Epithelial cell of proximal tubule (primary cell): ENCODE measurements around the gene AP4M1. TPM values are rescaled to one million over a fixed set of nuclear protein-coding genes. Genes with fewer than 3 reads are reported as not detected.

Experiments
- DNase-seq: peaks from one replicate; pipeline ENCODE4 v3.0.0-alpha.2; 2011; ENCODE audit warnings: low read depth
- H3K4me3 ChIP-seq: 2 replicates; pipeline ENCODE4 v1.5.1; 2011; ENCODE audit warnings: low read depth, mild to moderate bottlenecking, low read length
- total RNA-seq: library from RNA; depleted of rRNA; stranded (reverse); fragments of >200 nt; gene quantifications from 2 replicates; pipeline ENCODE4 v1.2.3, GENCODE V29; 2015
- TF ChIP-seq, protein P1 (sequence below): conservative IDR thresholded peaks from 2 replicates; pipeline ENCODE4 v1.5.1; 2012; ENCODE audit warnings: low read depth, mild to moderate bottlenecking, low read length

Gene AP4M1
- total RNA-seq, 1 donor from 2014 or later: 11.5 TPM

GRCh38 chr7:100154651-100155491 is 53.4 kb downstream of the AP4M1 start:
- no peak overlapping the region for H3K4me3 ChIP-seq
- DNase-seq: no peak
- TF ChIP-seq, protein P1, sequence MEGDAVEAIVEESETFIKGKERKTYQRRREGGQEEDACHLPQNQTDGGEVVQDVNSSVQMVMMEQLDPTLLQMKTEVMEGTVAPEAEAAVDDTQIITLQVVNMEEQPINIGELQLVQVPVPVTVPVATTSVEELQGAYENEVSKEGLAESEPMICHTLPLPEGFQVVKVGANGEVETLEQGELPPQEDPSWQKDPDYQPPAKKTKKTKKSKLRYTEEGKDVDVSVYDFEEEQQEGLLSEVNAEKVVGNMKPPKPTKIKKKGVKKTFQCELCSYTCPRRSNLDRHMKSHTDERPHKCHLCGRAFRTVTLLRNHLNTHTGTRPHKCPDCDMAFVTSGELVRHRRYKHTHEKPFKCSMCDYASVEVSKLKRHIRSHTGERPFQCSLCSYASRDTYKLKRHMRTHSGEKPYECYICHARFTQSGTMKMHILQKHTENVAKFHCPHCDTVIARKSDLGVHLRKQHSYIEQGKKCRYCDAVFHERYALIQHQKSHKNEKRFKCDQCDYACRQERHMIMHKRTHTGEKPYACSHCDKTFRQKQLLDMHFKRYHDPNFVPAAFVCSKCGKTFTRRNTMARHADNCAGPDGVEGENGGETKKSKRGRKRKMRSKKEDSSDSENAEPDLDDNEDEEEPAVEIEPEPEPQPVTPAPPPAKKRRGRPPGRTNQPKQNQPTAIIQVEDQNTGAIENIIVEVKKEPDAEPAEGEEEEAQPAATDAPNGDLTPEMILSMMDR: no peak

DNA sequence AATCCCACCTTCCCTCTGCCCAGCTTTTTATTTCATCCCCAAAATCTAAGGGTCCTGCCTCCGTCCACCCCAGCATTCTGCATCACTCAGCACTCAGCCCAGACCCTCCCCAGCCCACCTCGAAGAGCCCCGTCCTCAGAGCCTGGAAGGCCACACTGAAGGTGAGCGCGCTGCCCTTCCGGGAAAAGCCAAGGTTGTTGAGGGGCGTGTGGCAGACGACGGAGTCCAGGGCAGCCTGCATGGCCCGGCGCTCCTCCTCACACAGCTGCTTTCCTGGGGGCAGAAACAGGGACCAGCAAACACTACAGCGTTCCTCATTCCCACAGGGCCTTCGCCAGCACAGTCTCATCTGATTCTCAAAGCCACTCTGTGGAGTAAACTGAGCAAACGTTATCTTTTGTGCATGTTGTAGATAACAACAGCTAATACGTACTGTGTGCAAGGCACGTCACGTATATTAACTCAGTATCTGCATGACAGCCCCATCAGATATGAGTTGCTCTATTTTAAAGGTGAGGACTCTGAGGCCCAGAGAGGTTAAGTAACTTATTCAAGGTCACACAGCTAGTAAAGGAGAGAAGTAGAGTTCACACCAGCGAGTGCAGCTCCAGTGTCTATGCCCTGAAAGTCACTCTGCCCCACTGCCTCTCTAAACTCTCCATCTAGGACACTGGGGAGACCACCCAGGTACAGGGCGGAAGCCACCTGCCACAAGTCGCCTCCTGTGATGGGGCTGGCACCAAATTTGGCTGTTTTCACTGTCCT is 54.3 kb downstream of the AP4M1 start:
- no peak overlapping the region for H3K4me3 ChIP-seq
- TF ChIP-seq, protein P1: no peak
- no peak for DNase-seq

DNA sequence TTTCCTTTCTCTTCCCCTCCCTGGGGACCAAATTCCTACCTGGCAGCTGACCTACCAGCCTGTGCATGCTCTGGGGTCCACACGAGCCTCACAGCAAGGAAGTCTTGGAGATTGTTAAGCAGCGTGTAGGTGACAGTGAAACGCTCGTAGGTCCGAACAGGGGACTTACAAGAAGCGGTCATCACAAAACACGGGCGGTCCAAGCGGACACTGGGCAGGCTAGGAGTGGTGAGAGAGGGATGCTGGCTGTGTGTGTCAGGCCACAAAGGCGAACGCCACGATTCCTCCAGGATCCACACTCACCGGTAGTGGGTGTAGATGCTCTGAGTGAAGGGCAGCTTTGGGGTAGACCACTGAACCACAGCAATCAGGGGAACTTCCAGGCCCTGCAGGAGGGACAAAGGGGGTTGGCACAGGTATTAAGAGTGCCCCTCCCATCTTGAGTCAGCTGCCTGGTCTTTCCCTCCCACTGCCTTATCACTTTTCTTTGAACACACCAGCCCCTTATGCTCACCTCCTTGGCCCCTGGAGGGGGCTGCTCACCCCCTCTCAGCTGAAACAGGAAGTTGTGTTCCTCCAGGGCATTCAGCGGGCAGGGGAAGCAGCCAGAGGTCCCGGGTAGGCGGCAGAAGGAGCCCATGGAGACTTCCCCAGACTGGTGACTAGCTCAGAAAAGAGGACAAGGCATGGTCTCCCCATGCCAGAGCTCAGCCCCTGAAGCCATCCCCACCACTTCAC is 55.1 kb downstream of the AP4M1 start:
- TF ChIP-seq, protein P1: no peak
- no peak overlapping the region for H3K4me3 ChIP-seq
- no peak for DNase-seq

DNA sequence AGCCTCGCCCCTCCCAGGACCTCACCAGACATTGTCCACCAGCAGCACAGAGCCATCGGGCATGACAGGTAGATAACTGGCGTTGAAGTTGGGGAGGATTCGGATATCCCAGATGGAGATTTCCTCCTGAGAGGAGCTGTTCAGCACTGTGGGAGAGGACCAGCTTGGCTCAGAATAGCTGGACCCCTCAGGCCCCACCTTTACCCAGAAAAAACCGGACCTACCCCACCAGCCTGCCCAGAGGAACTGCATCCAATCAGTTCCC is 55.6 kb downstream of the AP4M1 start:
- no peak for DNase-seq
- TF ChIP-seq, protein P1: no peak
- peak overlapping the region; percentile 82 for H3K4me3 ChIP-seq

GRCh38 chr7:100157334-100158228 is 56.1 kb downstream of the AP4M1 start:
- TF ChIP-seq, protein P1: peak; percentile 31
- DNase-seq: peak; percentile 53
- H3K4me3 ChIP-seq: peak overlapping the region; percentile 82

Other genes with a start within 250 kb of the AP4M1 start
- not detected in 2 replicates for gene OR2AE1, start 224.6 kb upstream of the AP4M1 start, total RNA-seq
- gene TRIM4, start 182.1 kb upstream of the AP4M1 start, total RNA-seq: 8.4 and 18.7 TPM in 2 replicates
- gene GJC3, start 172.0 kb upstream of the AP4M1 start, total RNA-seq: not detected in 2 replicates
- gene AZGP1, start 125.6 kb upstream of the AP4M1 start, total RNA-seq: not detected in 2 replicates
- 7.6 and 10.6 TPM in 2 replicates for gene ZKSCAN1, start 86.0 kb upstream of the AP4M1 start, total RNA-seq
- gene ZSCAN21, start 51.9 kb upstream of the AP4M1 start, total RNA-seq: 2.4 and 10.7 TPM in 2 replicates
- 16.6 and 20.3 TPM in 2 replicates for gene ZNF3, start 19.9 kb upstream of the AP4M1 start, total RNA-seq
- 39.9 and 73.2 TPM in 2 replicates for gene COPS6, start 12.7 kb upstream of the AP4M1 start, total RNA-seq
- gene MCM7, start 246 bp upstream of the AP4M1 start, total RNA-seq: 188 and 355 TPM in 2 replicates
- gene TAF6, start 17.7 kb downstream of the AP4M1 start, total RNA-seq: 62.8 and 73.6 TPM in 2 replicates
- 8.8 and 10.1 TPM in 2 replicates for gene CNPY4, start 18.0 kb downstream of the AP4M1 start, total RNA-seq
- 2.6 and 3.7 TPM in 2 replicates for gene MBLAC1, start 25.3 kb downstream of the AP4M1 start, total RNA-seq
- gene LAMTOR4, start 47.3 kb downstream of the AP4M1 start, total RNA-seq: 201 and 232 TPM in 2 replicates
- 9.4 and 14.9 TPM in 2 replicates for gene TRAPPC14, start 57.1 kb downstream of the AP4M1 start, total RNA-seq
- 0.58 and 6.7 TPM in 2 replicates for gene GAL3ST4, start 67.0 kb downstream of the AP4M1 start, total RNA-seq
- 4.1 and 11.0 TPM in 2 replicates for gene GPC2, start 75.7 kb downstream of the AP4M1 start, total RNA-seq
- 0.22 and 0.69 TPM in 2 replicates for gene STAG3, start 76.3 kb downstream of the AP4M1 start, total RNA-seq
- not detected in 2 replicates for gene PVRIG, start 118.3 kb downstream of the AP4M1 start, total RNA-seq
- gene SPDYE3, start 206.1 kb downstream of the AP4M1 start, total RNA-seq: not detected in 2 replicates